Liver (tissue), 9 donors: ENCODE results near the gene TTC34. TPM values are rescaled to one million over a fixed set of nuclear protein-coding genes. Genes with fewer than 3 reads are reported as not detected.

Source experiments
- DNase-seq: peaks from one replicate; pipeline ENCODE4 v3.0.0-alpha.2; 2017; ENCODE audit warnings: low spot score
- H3K27ac ChIP-seq, 2 donors: one replicate each; pipeline ENCODE4 v1.7.0; 2013; ENCODE audit warnings: inconsistent platforms in 2 of 2, low read length in 2 of 2, control low read depth in 1 of 2, low read depth in 1 of 2, mild to moderate bottlenecking in 1 of 2
- H3K27me3 ChIP-seq, 4 donors: one replicate each; pipeline versions ENCODE4 v1.6.1 to v1.7.0; 2013; ENCODE audit warnings: low read length in 3 of 4, inconsistent platforms in 1 of 4, mild to moderate bottlenecking in 1 of 4, moderate library complexity in 1 of 4; ENCODE audit not compliant: control insufficient read depth in 4 of 4, insufficient read depth in 4 of 4
- H3K36me3 ChIP-seq, 4 donors: one replicate each; pipeline versions ENCODE4 v1.6.1 to v1.7.0; 2013; ENCODE audit warnings: low read length in 3 of 4, mild to moderate bottlenecking in 3 of 4, low read depth in 1 of 4, moderate library complexity in 1 of 4; ENCODE audit not compliant: control insufficient read depth in 4 of 4, insufficient read depth in 3 of 4
- H3K4me1 ChIP-seq, 4 donors: one replicate each; pipeline versions ENCODE4 v1.6.1 to v1.7.0; 2013; ENCODE audit warnings: low read length in 3 of 4, mild to moderate bottlenecking in 3 of 4, moderate library complexity in 1 of 4; ENCODE audit not compliant: control insufficient read depth in 4 of 4, insufficient read depth in 4 of 4
- H3K4me3 ChIP-seq, 3 donors: one replicate each; pipeline versions ENCODE4 v1.6.1 to v1.7.0; 2013; ENCODE audit warnings: low read length in 3 of 3, control low read depth in 1 of 3, low read depth in 1 of 3, mild to moderate bottlenecking in 1 of 3
- H3K9ac ChIP-seq, 2 donors: one replicate each; pipeline ENCODE4 v1.7.0; 2013; ENCODE audit warnings: low read length in 2 of 2, mild to moderate bottlenecking in 2 of 2, moderate library complexity in 2 of 2, control low read depth in 1 of 2, low read depth in 1 of 2
- H3K9me3 ChIP-seq, 4 donors: one replicate each; pipeline versions ENCODE4 v1.6.1 to v1.7.0; 2013; ENCODE audit warnings: low read length in 3 of 4; ENCODE audit not compliant: control insufficient read depth in 4 of 4
- EGR1 ChIP-seq, 2 donors: IDR thresholded peaks; 2 replicates each; pipeline ENCODE4 v1.6.1; 2016 to 2018; ENCODE audit warnings: antibody characterized with exemption in 2 of 2, low read depth in 2 of 2
- FOXA1 ChIP-seq: IDR thresholded peaks from 2 replicates; pipeline ENCODE4 v1.6.1; 2016; ENCODE audit warnings: antibody characterized with exemption
- GABPA ChIP-seq, 2 donors: IDR thresholded peaks in 1 of 2; conservative IDR thresholded peaks in 1 of 2; 2 replicates each; pipeline ENCODE4 v1.6.1; 2016; ENCODE audit warnings: antibody characterized with exemption in 2 of 2, mild to moderate bottlenecking in 1 of 2, moderate library complexity in 1 of 2
- HNF4G ChIP-seq: IDR thresholded peaks from 2 replicates; pipeline ENCODE4 v1.6.1; 2016; ENCODE audit warnings: antibody characterized with exemption
- NR2F2 ChIP-seq: IDR thresholded peaks from 2 replicates; pipeline ENCODE4 v1.6.1; 2016; ENCODE audit warnings: antibody characterized with exemption
- RXRA ChIP-seq, 2 donors: IDR thresholded peaks; 2 replicates each; pipeline ENCODE4 v1.6.1; 2017 to 2018; ENCODE audit warnings: antibody characterized with exemption in 2 of 2, mild to moderate bottlenecking in 1 of 2
- YY1 ChIP-seq: IDR thresholded peaks from 2 replicates; pipeline ENCODE4 v1.6.1; 2016; ENCODE audit warnings: antibody characterized with exemption, mild to moderate bottlenecking
- WGBS: extraction: QIAGEN DNeasy Blood & Tissue Kit; methylation state at CpG from one replicate; pipeline ENCODE4 v1.1.7; 2013; 5-methylcytosine and 5-hydroxymethylcytosine counted together
- polyA plus RNA-seq, 2 donors: library from polyadenylated mRNA; stranded (reverse) in 1 of 2; unstranded in 1 of 2; fragments of 200-250 nt in 1 of 2; fragments of >200 nt in 1 of 2; fragmentation: Nextera tagmentation in 1 of 2; extraction: Ambion mirVana in 1 of 2; gene quantifications; one replicate each; pipeline versions ENCODE4 v1.2.1 to v1.2.3, GENCODE V29; 2013 to 2015
- total RNA-seq, 2 donors: library from RNA; depleted of rRNA; stranded (reverse); fragments of >200 nt; gene quantifications; one replicate each; pipeline ENCODE4 v1.2.3, GENCODE V29; 2014
- TF ChIP-seq, protein P1 (sequence below): fragments of 150-350 bp; IDR thresholded peaks from 2 replicates; pipeline ENCODE4 v1.5.1; 2017; ENCODE audit warnings: improper control_type of control experiment, low read depth, low read length; ENCODE audit not compliant: missing input control
- TF ChIP-seq, protein P2 (sequence below): IDR thresholded peaks from 2 replicates; pipeline ENCODE4 v1.6.1; 2016; ENCODE audit warnings: antibody characterized with exemption, mild to moderate bottlenecking
- TF ChIP-seq, protein P3 (sequence below): IDR thresholded peaks from 2 replicates; pipeline ENCODE4 v1.6.1; 2016; ENCODE audit warnings: antibody characterized with exemption
- TF ChIP-seq, protein P4 (sequence below): IDR thresholded peaks from 2 replicates; pipeline ENCODE4 v1.6.1; 2016; ENCODE audit warnings: antibody characterized with exemption
- donor health status: healthy.
- donor health status: healthy.
- donor health status: healthy.
- donor health status: healthy.
- donor health status: healthy.

The TTC34 gene
- total and polyA plus RNA-seq, 4 donors, result 0.01 to 0.25 (median 0.08) TPM; not detected in 1

DNA sequence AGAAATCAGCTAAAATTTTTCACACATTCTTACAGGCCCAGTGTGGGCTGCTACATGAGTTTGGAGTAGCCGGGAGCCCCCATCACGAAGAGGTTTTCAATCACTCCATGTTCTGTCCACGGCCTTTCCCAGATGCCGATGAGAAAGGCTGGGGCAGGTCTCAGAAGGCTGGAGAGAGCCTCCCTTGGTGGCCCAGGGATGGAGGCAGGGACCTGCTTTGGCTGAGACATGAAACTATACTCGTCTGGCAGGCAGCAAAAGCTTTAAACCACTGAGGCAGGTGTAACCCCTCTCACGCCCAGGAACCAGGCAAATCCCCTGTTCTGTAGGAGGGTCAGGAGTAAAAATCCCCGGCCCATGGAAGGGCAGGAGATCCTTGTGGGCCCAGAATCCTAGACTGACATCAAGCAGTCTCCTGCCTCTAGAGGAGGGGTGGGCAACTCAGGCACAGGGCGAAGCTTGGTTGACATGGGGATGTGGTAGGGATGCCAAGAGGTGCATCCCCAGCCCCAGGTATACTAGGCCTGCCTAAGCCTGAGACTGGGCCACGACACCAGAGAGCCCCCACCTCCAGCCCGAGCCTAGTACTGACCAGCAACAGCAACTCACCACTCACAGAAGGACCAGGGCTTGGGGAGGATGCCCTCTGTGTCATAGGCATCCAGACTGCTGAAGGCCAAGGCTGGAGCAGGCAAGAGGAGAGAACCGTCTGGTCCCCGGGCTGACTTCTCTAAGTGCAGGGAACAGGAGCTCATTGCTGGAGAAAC lies 177.7 kb downstream of the TTC34 start (continued):
- TF ChIP-seq, protein P1, sequence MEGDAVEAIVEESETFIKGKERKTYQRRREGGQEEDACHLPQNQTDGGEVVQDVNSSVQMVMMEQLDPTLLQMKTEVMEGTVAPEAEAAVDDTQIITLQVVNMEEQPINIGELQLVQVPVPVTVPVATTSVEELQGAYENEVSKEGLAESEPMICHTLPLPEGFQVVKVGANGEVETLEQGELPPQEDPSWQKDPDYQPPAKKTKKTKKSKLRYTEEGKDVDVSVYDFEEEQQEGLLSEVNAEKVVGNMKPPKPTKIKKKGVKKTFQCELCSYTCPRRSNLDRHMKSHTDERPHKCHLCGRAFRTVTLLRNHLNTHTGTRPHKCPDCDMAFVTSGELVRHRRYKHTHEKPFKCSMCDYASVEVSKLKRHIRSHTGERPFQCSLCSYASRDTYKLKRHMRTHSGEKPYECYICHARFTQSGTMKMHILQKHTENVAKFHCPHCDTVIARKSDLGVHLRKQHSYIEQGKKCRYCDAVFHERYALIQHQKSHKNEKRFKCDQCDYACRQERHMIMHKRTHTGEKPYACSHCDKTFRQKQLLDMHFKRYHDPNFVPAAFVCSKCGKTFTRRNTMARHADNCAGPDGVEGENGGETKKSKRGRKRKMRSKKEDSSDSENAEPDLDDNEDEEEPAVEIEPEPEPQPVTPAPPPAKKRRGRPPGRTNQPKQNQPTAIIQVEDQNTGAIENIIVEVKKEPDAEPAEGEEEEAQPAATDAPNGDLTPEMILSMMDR, result no peak
- TF ChIP-seq YY1, result no peak
- TF ChIP-seq, protein P2, sequence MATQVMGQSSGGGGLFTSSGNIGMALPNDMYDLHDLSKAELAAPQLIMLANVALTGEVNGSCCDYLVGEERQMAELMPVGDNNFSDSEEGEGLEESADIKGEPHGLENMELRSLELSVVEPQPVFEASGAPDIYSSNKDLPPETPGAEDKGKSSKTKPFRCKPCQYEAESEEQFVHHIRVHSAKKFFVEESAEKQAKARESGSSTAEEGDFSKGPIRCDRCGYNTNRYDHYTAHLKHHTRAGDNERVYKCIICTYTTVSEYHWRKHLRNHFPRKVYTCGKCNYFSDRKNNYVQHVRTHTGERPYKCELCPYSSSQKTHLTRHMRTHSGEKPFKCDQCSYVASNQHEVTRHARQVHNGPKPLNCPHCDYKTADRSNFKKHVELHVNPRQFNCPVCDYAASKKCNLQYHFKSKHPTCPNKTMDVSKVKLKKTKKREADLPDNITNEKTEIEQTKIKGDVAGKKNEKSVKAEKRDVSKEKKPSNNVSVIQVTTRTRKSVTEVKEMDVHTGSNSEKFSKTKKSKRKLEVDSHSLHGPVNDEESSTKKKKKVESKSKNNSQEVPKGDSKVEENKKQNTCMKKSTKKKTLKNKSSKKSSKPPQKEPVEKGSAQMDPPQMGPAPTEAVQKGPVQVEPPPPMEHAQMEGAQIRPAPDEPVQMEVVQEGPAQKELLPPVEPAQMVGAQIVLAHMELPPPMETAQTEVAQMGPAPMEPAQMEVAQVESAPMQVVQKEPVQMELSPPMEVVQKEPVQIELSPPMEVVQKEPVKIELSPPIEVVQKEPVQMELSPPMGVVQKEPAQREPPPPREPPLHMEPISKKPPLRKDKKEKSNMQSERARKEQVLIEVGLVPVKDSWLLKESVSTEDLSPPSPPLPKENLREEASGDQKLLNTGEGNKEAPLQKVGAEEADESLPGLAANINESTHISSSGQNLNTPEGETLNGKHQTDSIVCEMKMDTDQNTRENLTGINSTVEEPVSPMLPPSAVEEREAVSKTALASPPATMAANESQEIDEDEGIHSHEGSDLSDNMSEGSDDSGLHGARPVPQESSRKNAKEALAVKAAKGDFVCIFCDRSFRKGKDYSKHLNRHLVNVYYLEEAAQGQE, result no peak
- no peak for TF ChIP-seq HNF4G
- TF ChIP-seq NR2F2, result no peak

DNA sequence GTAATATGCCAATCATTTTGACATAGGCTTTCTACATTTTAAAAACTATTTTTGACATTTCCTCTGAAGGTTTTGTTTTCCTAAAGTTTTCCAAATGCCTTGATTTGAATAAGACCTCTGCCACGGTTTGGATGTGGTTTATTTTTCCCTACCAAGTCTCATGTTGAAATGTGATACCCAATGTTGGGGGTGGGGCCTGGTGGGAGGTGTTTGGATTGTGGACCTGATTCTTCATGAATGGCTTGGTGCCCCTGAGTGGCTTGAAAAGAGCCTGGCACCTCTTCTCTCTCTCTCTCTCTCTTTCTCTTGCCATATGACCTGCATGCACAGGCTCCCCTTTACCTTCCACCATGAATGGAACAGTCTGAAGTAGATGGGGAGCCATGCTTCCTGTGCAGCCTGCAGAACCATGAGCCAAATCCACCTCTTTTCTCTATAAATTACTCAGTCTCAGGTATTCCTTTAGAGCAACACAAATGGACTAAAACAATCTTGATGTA lies 183.5 kb downstream of the TTC34 start:
- peaks cover 2 to 8% (median 6%) of the 10 kb centered on the region in 4 donors for H3K9me3 ChIP-seq
- no peak overlapping the region for H3K27ac ChIP-seq
- H3K27me3 ChIP-seq, result no peaks in the 10 kb centered on the region
- no peak overlapping the region for H3K4me3 ChIP-seq
- H3K9ac ChIP-seq, result no peak overlapping the region
- 12% methylated on average over 1 of the region's 1 CpG for WGBS
- no peaks in the 10 kb centered on the region for H3K4me1 ChIP-seq
- no peak for TF ChIP-seq HNF4G
- TF ChIP-seq FOXA1, result no peak
- no peak for TF ChIP-seq GABPA (IDR thresholded peaks at IDR 0.05 in 1 of 2, conservative IDR thresholded peaks at IDR 0.05 in 1 of 2)
- no peak for TF ChIP-seq RXRA (IDR thresholded peaks at IDR 0.05)
- TF ChIP-seq, protein P3, sequence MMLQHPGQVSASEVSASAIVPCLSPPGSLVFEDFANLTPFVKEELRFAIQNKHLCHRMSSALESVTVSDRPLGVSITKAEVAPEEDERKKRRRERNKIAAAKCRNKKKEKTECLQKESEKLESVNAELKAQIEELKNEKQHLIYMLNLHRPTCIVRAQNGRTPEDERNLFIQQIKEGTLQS, result no peak
- TF ChIP-seq, protein P2, result no peak
- no peak for TF ChIP-seq EGR1 (IDR thresholded peaks at IDR 0.05; ENCODE audit: low read depth in 2 of 2)
- TF ChIP-seq, protein P4, sequence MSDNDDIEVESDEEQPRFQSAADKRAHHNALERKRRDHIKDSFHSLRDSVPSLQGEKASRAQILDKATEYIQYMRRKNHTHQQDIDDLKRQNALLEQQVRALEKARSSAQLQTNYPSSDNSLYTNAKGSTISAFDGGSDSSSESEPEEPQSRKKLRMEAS, result no peak
- peaks cover 0 to 2% (median 0%) of the 10 kb centered on the region in 4 donors for H3K36me3 ChIP-seq
- DNase-seq, result no peak
